ENCODE results near the gene WASF2.
A peak's percentile ranks its signal among the peaks of the same experiment; 100 is the strongest.
"Not testable (repeated sequence)": the region's sequence is repeated elsewhere in the genome, so short reads cannot be mapped to it uniquely, and the experiment has no call there.

WASF2 gene

GRCh38 chr1:27394925-27395324, 95.0 kb downstream of the WASF2 start:
- DNase-seq: no peak

GRCh38 chr1:27394282-27394658, 95.7 kb downstream of the WASF2 start:
- no peak for DNase-seq

- no peak for DNase-seq
These were observed 96.2 kb downstream of the WASF2 start for GRCh38 chr1:27393641-27394281.

GRCh38 chr1:27392778-27393635, 97.0 kb downstream of the WASF2 start:
- no peak for DNase-seq

- DNase-seq: peak; percentile 92
These were observed 97.7 kb downstream of the WASF2 start, which contains the start of gene GPR3 for GRCh38 chr1:27392096-27392777. Gene GPR3 (plus strand): TSS chr1:27392622. CDS start chr1:27393799, 1,177 bp downstream.

GRCh38 chr1:27391511-27392095, 98.4 kb downstream of the WASF2 start:
- peak; percentile 48 for DNase-seq

GRCh38 chr1:27388337-27389005, 101.5 kb downstream of the WASF2 start:
- DNase-seq: peak; percentile 41

- not testable (repeated sequence) for DNase-seq
These were observed 105.2 kb downstream of the WASF2 start for GRCh38 chr1:27384797-27385196.

- no peak for DNase-seq
These were observed 106.3 kb downstream of the WASF2 start for GRCh38 chr1:27383661-27384060.

GRCh38 chr1:27383039-27383605, 106.8 kb downstream of the WASF2 start, which contains the start of gene CD164L2:
Gene CD164L2 (minus strand): TSS chr1:27383333. CDS start chr1:27383239, 94 bp downstream.
- no peak for DNase-seq

GRCh38 chr1:27381969-27382762, 107.8 kb downstream of the WASF2 start:
- DNase-seq: no peak

GRCh38 chr1:27380766-27381733, 108.9 kb downstream of the WASF2 start:
- no peak for DNase-seq

GRCh38 chr1:27380224-27380623, 109.7 kb downstream of the WASF2 start:
- DNase-seq: no peak

- no peak for DNase-seq
These were observed 110.3 kb downstream of the WASF2 start for GRCh38 chr1:27379564-27380122.

GRCh38 chr1:27377760-27378495, 112.0 kb downstream of the WASF2 start:
- DNase-seq: no peak

- no peak for DNase-seq
These were observed 115.4 kb downstream of the WASF2 start, which contains the start of gene FCN3 for GRCh38 chr1:27374362-27375086. Gene FCN3 (minus strand): TSS chr1:27374824. CDS start chr1:27374818, 6 bp downstream.

- no peak for DNase-seq
These were observed 116.9 kb downstream of the WASF2 start for GRCh38 chr1:27372808-27373690.
